SK-N-SH (cell line): Measurements from ENCODE around the gene OPCML. TPM values are rescaled to one million over a fixed set of nuclear protein-coding genes. Genes with fewer than 3 reads are reported as not detected.

Source experiments
- CTCF ChIA-PET: fragments of 300-600, 350-600 bp; formaldehyde crosslinking; extraction: SDS; loops from one replicate; lab custom pipeline; 2021; lab: Yijun Ruan, JAX
- POLR2A ChIA-PET: fragments of 350-600 bp; sonication (Branson Sonifier 250); formaldehyde crosslinking; extraction: SDS; loops from one replicate; lab custom pipeline; 2020; ENCODE audit warnings: antibody characterized with exemption, inconsistent platforms; lab: Yijun Ruan, JAX
- DNase-seq: peaks from one replicate; pipeline ENCODE4 v3.0.0; 2012
- H2AFZ ChIP-seq: fragments of 200-600 bp; sonication (generic); 2 replicates; pipeline ENCODE4 v1.8.1; 2016; ENCODE audit warnings: antibody characterized with exemption, mild to moderate bottlenecking, low read depth
- H3F3A ChIP-seq: fragments of 200-600 bp; sonication (generic); replicated peaks from 2 replicates; pipeline ENCODE3; 2016; ENCODE audit warnings: antibody characterized with exemption, mild to moderate bottlenecking; ENCODE audit not compliant: insufficient read depth
- H3K27ac ChIP-seq, 2 experiments: fragments of 200-500 bp in 1 of 2; fragments of 200-600 bp in 1 of 2; sonication (Bioruptor generic) in 1 of 2; sonication (generic), shearing (Covaris generic) in 1 of 2; 2 replicates each; pipeline versions ENCODE4 v1.5.1 to v1.6.1; 2014 to 2016; ENCODE audit warnings: low read depth in 2 of 2, inconsistent platforms in 1 of 2, low read length in 1 of 2, mild to moderate bottlenecking in 1 of 2, mixed read lengths in 1 of 2
- H3K27me3 ChIP-seq: fragments of 200-600 bp; sonication (generic), shearing (Covaris generic); 2 replicates; pipeline ENCODE4 v1.6.1; 2016; ENCODE audit warnings: mixed run types; ENCODE audit not compliant: insufficient read depth
- H3K36me3 ChIP-seq, 2 experiments: fragments of 200-500 bp in 1 of 2; fragments of 200-600 bp in 1 of 2; sonication (Bioruptor generic) in 1 of 2; sonication (generic) in 1 of 2; replicated peaks in 1 of 2; 2 replicates each; pipeline versions ENCODE3 to v1.5.1; 2014 to 2016; ENCODE audit warnings: low read length in 1 of 2, mild to moderate bottlenecking in 1 of 2; ENCODE audit not compliant: insufficient read depth in 2 of 2, control insufficient read depth in 1 of 2
- H3K4me1 ChIP-seq, 2 experiments: fragments of 200-500 bp in 1 of 2; fragments of 200-600 bp in 1 of 2; sonication (Bioruptor generic) in 1 of 2; sonication (generic), shearing (Covaris generic) in 1 of 2; 2 replicates each; pipeline versions ENCODE4 v1.5.1 to v1.6.1; 2014 to 2016; ENCODE audit warnings: low read depth in 1 of 2, low read length in 1 of 2, mixed run types in 1 of 2; ENCODE audit not compliant: insufficient read depth in 2 of 2, control insufficient read depth in 1 of 2
- H3K4me2 ChIP-seq: fragments of 200-600 bp; sonication (generic), shearing (Covaris generic); 2 replicates; pipeline ENCODE4 v1.6.1; 2017; ENCODE audit warnings: mixed run types
- H3K4me3 ChIP-seq, 2 experiments: fragments of 200-500 bp in 1 of 2; fragments of 200-600 bp in 1 of 2; sonication (Bioruptor generic) in 1 of 2; sonication (generic), shearing (Covaris generic) in 1 of 2; 2 replicates each; pipeline versions ENCODE4 v1.5.1 to v1.8.1; 2014 to 2016; ENCODE audit warnings: low read depth in 2 of 2, inconsistent platforms in 1 of 2, low read length in 1 of 2, mild to moderate bottlenecking in 1 of 2, mixed read lengths in 1 of 2, moderate library complexity in 1 of 2
- H3K79me2 ChIP-seq: fragments of 200-600 bp; sonication (generic); 2 replicates; pipeline ENCODE4 v1.8.1; 2017; ENCODE audit warnings: mild to moderate bottlenecking; ENCODE audit not compliant: insufficient read depth
- H3K9ac ChIP-seq: fragments of 200-600 bp; sonication (generic); 2 replicates; pipeline ENCODE4 v1.6.1; 2017; ENCODE audit warnings: mixed run types
- H3K9me2 ChIP-seq: fragments of 200-600 bp; sonication (generic); 2 replicates; pipeline ENCODE4 v1.6.1; 2017; ENCODE audit warnings: mixed run types
- H3K9me3 ChIP-seq: fragments of 200-600 bp; sonication (generic); 2 replicates; pipeline ENCODE4 v1.6.1; 2017; ENCODE audit warnings: mixed run types, mild to moderate bottlenecking, moderate library complexity
- H4K20me1 ChIP-seq: fragments of 200-600 bp; sonication (generic); 2 replicates; pipeline ENCODE4 v1.6.1; 2017; ENCODE audit warnings: mild to moderate bottlenecking, mixed run types; ENCODE audit not compliant: insufficient read depth
- CHD2 ChIP-seq: fragments of 150-350 bp; IDR thresholded peaks from 2 replicates; pipeline ENCODE4 v1.6.1; 2018; ENCODE audit warnings: low read length; ENCODE audit not compliant: partially characterized antibody
- CTCF ChIP-seq: fragments of 200-600 bp; sonication (generic); IDR thresholded peaks from 2 replicates; pipeline ENCODE4 v1.6.1; 2017; ENCODE audit warnings: antibody characterized with exemption, mild to moderate bottlenecking, moderate library complexity
- EP300 ChIP-seq, 2 experiments: IDR thresholded peaks; 2 replicates each; pipeline versions ENCODE4 v1.4.0 to v1.6.1; 2012; ENCODE audit warnings: borderline replicate concordance in 1 of 2, low read depth in 1 of 2, low read length in 1 of 2
- FOXJ3 ChIP-seq: sonication (generic); formaldehyde crosslinking; IDR thresholded peaks from 2 replicates; pipeline ENCODE4 v1.5.1; 2020; ENCODE audit warnings: mild to moderate bottlenecking, missing genetic modification reagents
- FOXM1 ChIP-seq: IDR thresholded peaks from 2 replicates; pipeline ENCODE4 v1.4.0; 2012; ENCODE audit warnings: low read depth, mild to moderate bottlenecking
- JUND ChIP-seq: IDR thresholded peaks from 2 replicates; pipeline ENCODE4 v1.4.0; 2012
- MEF2A ChIP-seq: IDR thresholded peaks from 2 replicates; pipeline ENCODE4 v1.4.0; 2012; ENCODE audit warnings: low read depth, borderline replicate concordance
- NRF1 ChIP-seq: IDR thresholded peaks from 2 replicates; pipeline ENCODE4 v1.6.1; 2012; ENCODE audit warnings: low read depth, mild to moderate bottlenecking, low read length
- PBX3 ChIP-seq: IDR thresholded peaks from 2 replicates; pipeline ENCODE4; 2012
- POLR2AphosphoS5 ChIP-seq: IDR thresholded peaks from 2 replicates; pipeline ENCODE4 v1.6.1; 2012; ENCODE audit warnings: low read depth, low read length
- RAD21 ChIP-seq: IDR thresholded peaks from 2 replicates; pipeline ENCODE4 v1.6.1; 2012; ENCODE audit warnings: mild to moderate bottlenecking, low read length
- REST ChIP-seq: IDR thresholded peaks from 2 replicates; pipeline ENCODE4 v1.6.1; 2012; ENCODE audit warnings: mild to moderate bottlenecking, low read depth, low read length, moderate library complexity
- RXRA ChIP-seq: IDR thresholded peaks from 2 replicates; pipeline ENCODE4 v1.4.0; 2012; ENCODE audit warnings: low read depth, mild to moderate bottlenecking, borderline replicate concordance
- SIN3A ChIP-seq: IDR thresholded peaks from 2 replicates; pipeline ENCODE4 v1.6.1; 2012; ENCODE audit warnings: low read depth, mild to moderate bottlenecking, low read length, moderate library complexity, borderline replicate concordance
- TAF1 ChIP-seq: IDR thresholded peaks from 2 replicates; pipeline ENCODE4 v1.6.1; 2012; ENCODE audit warnings: low read depth, mild to moderate bottlenecking, low read length, moderate library complexity, borderline replicate concordance
- TCF12 ChIP-seq: IDR thresholded peaks from 2 replicates; pipeline ENCODE4 v1.4.0; 2012
- WGBS: methylation state at CpG from one replicate; pipeline ENCODE4 v1.1.6; 2017; ENCODE audit warnings: low lambda C conversion rate; 5-methylcytosine and 5-hydroxymethylcytosine counted together
- polyA plus RNA-seq, 3 experiments: library from polyadenylated mRNA; depleted of rRNA; stranded (reverse); fragments of >200 nt; gene quantifications; 2 replicates each; pipeline ENCODE4 v1.2.3, GENCODE V29; 2012
- TF ChIP-seq, protein P1 (sequence below): fragments of 150-350 bp; IDR thresholded peaks from 2 replicates; pipeline ENCODE4 v1.6.1; 2017; ENCODE audit warnings: antibody characterized with exemption, low read length, low read depth, borderline replicate concordance

Gene OPCML
- polyA plus RNA-seq, 1 of the 3 experiments (the other 2 are of a cell fraction), result not detected

DNA sequence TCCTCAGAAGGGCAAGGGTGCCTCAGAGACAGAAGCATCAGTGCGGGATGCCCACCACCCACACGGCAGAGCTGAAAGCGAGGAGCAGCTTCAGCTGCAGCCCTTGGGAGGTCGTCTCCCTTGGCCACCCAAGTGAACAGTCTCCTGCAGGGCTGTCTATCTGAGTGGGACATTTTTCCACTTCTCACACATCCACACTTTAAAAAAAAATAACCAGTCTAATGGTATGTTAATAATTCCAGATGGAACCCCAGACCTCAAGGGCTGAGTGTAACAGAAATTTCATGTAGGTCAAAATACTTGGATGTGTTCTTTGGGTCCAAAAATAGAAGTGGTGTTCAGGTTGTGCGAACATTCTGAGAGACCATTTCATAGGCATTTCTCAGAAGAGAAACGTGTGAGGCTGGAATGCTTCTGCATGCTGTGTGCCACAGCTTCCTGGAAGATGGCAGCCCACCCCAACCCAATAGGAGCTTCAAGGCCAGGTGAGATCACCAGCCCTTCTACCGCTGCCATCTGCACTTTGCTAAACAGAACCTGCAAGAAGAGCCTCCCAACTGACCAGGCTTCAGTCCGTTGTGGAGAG is 623.2 kb downstream of the OPCML start:
- H3K9me3 ChIP-seq, result no peaks in the 10 kb centered on the region; the same call in 1 of the 2 replicates
- no peak overlapping the region for H2AFZ ChIP-seq
- TF ChIP-seq FOXM1 (no peak), CTCF (no peak), RAD21 (no peak), NRF1 (no peak), FOXJ3 (CRISPR knock-in tag) (no peak), RXRA (no peak), POLR2AphosphoS5 (no peak), REST (no peak), TCF12 (no peak), SIN3A (no peak), CHD2 (no peak), JUND (no peak), PBX3 (no peak), EP300 (IDR thresholded peaks at IDR 0.05; ENCODE audit: borderline replicate concordance in 1 of 2, low read depth in 1 of 2, low read length in 1 of 2) (no peak), MEF2A (no peak), TAF1 (no peak)
- TF ChIP-seq, protein P1, sequence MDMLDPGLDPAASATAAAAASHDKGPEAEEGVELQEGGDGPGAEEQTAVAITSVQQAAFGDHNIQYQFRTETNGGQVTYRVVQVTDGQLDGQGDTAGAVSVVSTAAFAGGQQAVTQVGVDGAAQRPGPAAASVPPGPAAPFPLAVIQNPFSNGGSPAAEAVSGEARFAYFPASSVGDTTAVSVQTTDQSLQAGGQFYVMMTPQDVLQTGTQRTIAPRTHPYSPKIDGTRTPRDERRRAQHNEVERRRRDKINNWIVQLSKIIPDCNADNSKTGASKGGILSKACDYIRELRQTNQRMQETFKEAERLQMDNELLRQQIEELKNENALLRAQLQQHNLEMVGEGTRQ, result no peak
- H3K4me3 ChIP-seq, result no peak overlapping the region
- H3K36me3 ChIP-seq, result no peaks in the 10 kb centered on the region
- no peaks in the 10 kb centered on the region for H3K79me2 ChIP-seq
- H3K27ac ChIP-seq, result no peak overlapping the region
- H3K4me2 ChIP-seq, result no peak overlapping the region
- H4K20me1 ChIP-seq, result no peaks in the 10 kb centered on the region
- 34% methylated on average over 7 of the region's 8 CpGs for WGBS
- no peaks in the 10 kb centered on the region for H3K9me2 ChIP-seq
- ChIA-PET POLR2A (no interaction called here), CTCF (no interaction called here)
- H3K4me1 ChIP-seq, result no peaks in the 10 kb centered on the region
- DNase-seq, result no peak
- no peaks in the 10 kb centered on the region for H3K27me3 ChIP-seq
- H3K9ac ChIP-seq, result no peak overlapping the region
- H3F3A ChIP-seq, result no peaks in the 10 kb centered on the region
